ENCODE measurements around the gene AKR1B1.

Gene AKR1B1

GRCh38 chr7:134422638-134423037 is 36.3 kb downstream of the AKR1B1 start:
- H3K4me1 Mint-ChIP-seq = no peaks in the 10 kb centered on the region

GRCh38 chr7:134422008-134422407 is 36.9 kb downstream of the AKR1B1 start:
- Mint-ChIP-seq H3K36me3 (no peaks in the 10 kb centered on the region), H3K4me3 (no peak overlapping the region), H3K9me3 (no peaks in the 10 kb centered on the region), H3K4me1 (no peaks in the 10 kb centered on the region), H3K27ac (no peak overlapping the region)
- ATAC-seq = no peak
- DNase-seq (ENCODE audit: low spot score in 2 of 2) = no peak

More at GRCh38 chr7:134422638-134423037, 36.3 kb downstream of the AKR1B1 start:
- Mint-ChIP-seq H3K9me3 (no peaks in the 10 kb centered on the region), H3K4me3 (no peak overlapping the region), H3K36me3 (no peaks in the 10 kb centered on the region), H3K27ac (no peak overlapping the region)
- DNase-seq (ENCODE audit: low spot score in 2 of 2) (no peak), ATAC-seq (no peak)

GRCh38 chr7:134420424-134421125 is 38.3 kb downstream of the AKR1B1 start:
- ATAC-seq (no peak), DNase-seq (ENCODE audit: low spot score in 2 of 2) (no peak)
- H3K36me3 Mint-ChIP-seq = no peaks in the 10 kb centered on the region

GRCh38 chr7:134419875-134420274 is 39.0 kb downstream of the AKR1B1 start:
- ATAC-seq = no peak
- DNase-seq (ENCODE audit: low spot score in 2 of 2) = no peak
- no peaks in the 10 kb centered on the region for H3K4me1 Mint-ChIP-seq
- H3K27ac Mint-ChIP-seq = no peak overlapping the region
- H3K36me3 Mint-ChIP-seq = no peaks in the 10 kb centered on the region
- H3K4me3 Mint-ChIP-seq = no peak overlapping the region
- H3K9me3 Mint-ChIP-seq = no peaks in the 10 kb centered on the region

More at GRCh38 chr7:134420424-134421125, 38.3 kb downstream of the AKR1B1 start:
- Mint-ChIP-seq H3K4me1 (no peaks in the 10 kb centered on the region), H3K9me3 (no peaks in the 10 kb centered on the region), H3K27ac (no peak overlapping the region), H3K4me3 (no peak overlapping the region)

GRCh38 chr7:134419085-134419484 is 39.8 kb downstream of the AKR1B1 start:
- Mint-ChIP-seq H3K36me3 (no peaks in the 10 kb centered on the region), H3K4me3 (no peak overlapping the region), H3K27ac (no peak overlapping the region), H3K9me3 (no peaks in the 10 kb centered on the region), H3K4me1 (no peaks in the 10 kb centered on the region)
- ATAC-seq (no peak), DNase-seq (ENCODE audit: low spot score in 2 of 2) (no peak)

- DNase-seq (ENCODE audit: low spot score in 2 of 2) (no peak), ATAC-seq (no peak)
- no peak overlapping the region for H3K27ac Mint-ChIP-seq
- no peaks in the 10 kb centered on the region for H3K36me3 Mint-ChIP-seq
- no peaks in the 10 kb centered on the region for H3K9me3 Mint-ChIP-seq
- H3K4me1 Mint-ChIP-seq = no peaks in the 10 kb centered on the region
- H3K4me3 Mint-ChIP-seq = no peak overlapping the region
Observed at GRCh38 chr7:134415700-134416099, 43.2 kb downstream of the AKR1B1 start.

GRCh38 chr7:134414109-134414508 is 44.8 kb downstream of the AKR1B1 start:
- Mint-ChIP-seq H3K27ac (no peak overlapping the region), H3K4me3 (no peak overlapping the region), H3K4me1 (no peaks in the 10 kb centered on the region), H3K36me3 (no peaks in the 10 kb centered on the region), H3K9me3 (no peaks in the 10 kb centered on the region)
- ATAC-seq (no peak), DNase-seq (ENCODE audit: low spot score in 2 of 2) (no peak)

- Mint-ChIP-seq H3K4me3 (no peak overlapping the region), H3K36me3 (no peaks in the 10 kb centered on the region), H3K4me1 (no peaks in the 10 kb centered on the region), H3K9me3 (no peaks in the 10 kb centered on the region), H3K27ac (no peak overlapping the region)
- DNase-seq (ENCODE audit: low spot score in 2 of 2) = no peak
- no peak for ATAC-seq
Observed at GRCh38 chr7:134407311-134407710, 51.6 kb downstream of the AKR1B1 start.

GRCh38 chr7:134406431-134406830 is 52.5 kb downstream of the AKR1B1 start:
- Mint-ChIP-seq H3K9me3 (no peaks in the 10 kb centered on the region), H3K4me3 (no peak overlapping the region), H3K4me1 (no peaks in the 10 kb centered on the region), H3K27ac (no peak overlapping the region), H3K36me3 (no peaks in the 10 kb centered on the region)
- ATAC-seq (no peak), DNase-seq (ENCODE audit: low spot score in 2 of 2) (no peak)

- no peaks in the 10 kb centered on the region for H3K4me1 Mint-ChIP-seq
- H3K4me3 Mint-ChIP-seq = no peak overlapping the region
- DNase-seq (ENCODE audit: low spot score in 2 of 2) = no peak
- ATAC-seq = no peak
- no peak overlapping the region for H3K27ac Mint-ChIP-seq
- no peaks in the 10 kb centered on the region for H3K9me3 Mint-ChIP-seq
- H3K36me3 Mint-ChIP-seq = no peaks in the 10 kb centered on the region
Observed at GRCh38 chr7:134405299-134405698, 53.6 kb downstream of the AKR1B1 start.

GRCh38 chr7:134403062-134403461 is 55.8 kb downstream of the AKR1B1 start:
- no peaks in the 10 kb centered on the region for H3K9me3 Mint-ChIP-seq
- no peaks in the 10 kb centered on the region for H3K4me1 Mint-ChIP-seq
- H3K4me3 Mint-ChIP-seq = no peak overlapping the region
- no peak for ATAC-seq
- H3K36me3 Mint-ChIP-seq = no peaks in the 10 kb centered on the region
- H3K27ac Mint-ChIP-seq = no peak overlapping the region
- DNase-seq (ENCODE audit: low spot score in 2 of 2) = no peak

- no peak for ATAC-seq
- Mint-ChIP-seq H3K4me3 (no peak overlapping the region), H3K9me3 (no peaks in the 10 kb centered on the region), H3K36me3 (no peaks in the 10 kb centered on the region), H3K27ac (no peak overlapping the region), H3K4me1 (no peaks in the 10 kb centered on the region)
- no peak for DNase-seq (ENCODE audit: low spot score in 2 of 2)
Observed at GRCh38 chr7:134400859-134401258, 58.0 kb downstream of the AKR1B1 start.

GRCh38 chr7:134396031-134396430 is 62.9 kb downstream of the AKR1B1 start:
- Mint-ChIP-seq H3K4me3 (no peak overlapping the region), H3K27ac (no peak overlapping the region), H3K36me3 (no peaks in the 10 kb centered on the region), H3K9me3 (no peaks in the 10 kb centered on the region), H3K4me1 (no peaks in the 10 kb centered on the region)
- ATAC-seq (no peak), DNase-seq (ENCODE audit: low spot score in 2 of 2) (no peak)

GRCh38 chr7:134395604-134396003 is 63.3 kb downstream of the AKR1B1 start:
- H3K4me3 Mint-ChIP-seq = no peak overlapping the region
- no peaks in the 10 kb centered on the region for H3K9me3 Mint-ChIP-seq
- no peak overlapping the region for H3K27ac Mint-ChIP-seq
- H3K36me3 Mint-ChIP-seq = no peaks in the 10 kb centered on the region
- no peak for DNase-seq (ENCODE audit: low spot score in 2 of 2)
- ATAC-seq = no peak
- no peaks in the 10 kb centered on the region for H3K4me1 Mint-ChIP-seq

- DNase-seq (ENCODE audit: low spot score in 2 of 2) (no peak), ATAC-seq (no peak)
- no peaks in the 10 kb centered on the region for H3K4me1 Mint-ChIP-seq
- H3K27ac Mint-ChIP-seq = no peak overlapping the region
- no peaks in the 10 kb centered on the region for H3K9me3 Mint-ChIP-seq
- no peaks in the 10 kb centered on the region for H3K36me3 Mint-ChIP-seq
- H3K4me3 Mint-ChIP-seq = no peak overlapping the region
Observed at GRCh38 chr7:134394056-134394455, 64.8 kb downstream of the AKR1B1 start.

Data from stimulated activated effector memory CD8-positive, alpha-beta T cell treated with anti-CD3 and anti-CD28 coated beads, Interleukin-12 subunit alpha, Interleukin-12 subunit beta, amount 100 ng/mL, for 72 hours (primary cell).